ENCODE data around the gene DPP10.

DNA sequence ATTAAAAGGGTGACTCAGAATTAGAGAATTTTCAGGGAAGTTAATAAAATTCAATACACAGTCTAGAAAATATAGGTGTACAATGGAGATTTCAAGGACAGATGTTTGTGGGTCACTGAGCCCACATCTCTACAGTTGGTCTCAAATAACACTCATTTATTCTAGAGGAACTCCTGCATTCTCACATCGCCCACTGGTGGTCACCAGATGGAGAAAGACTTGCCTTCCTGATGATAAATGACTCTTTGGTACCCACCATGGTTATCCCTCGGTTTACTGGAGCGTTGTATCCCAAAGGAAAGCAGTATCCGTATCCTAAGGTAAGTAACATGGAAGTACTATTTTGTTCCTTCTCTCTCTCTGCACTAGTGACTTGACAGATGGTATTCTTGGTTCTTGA lies 1297.1 kb downstream of the DPP10 start:
- TF ChIP-seq POLR2AphosphoS5 (IDR thresholded peaks at IDR 0.05; ENCODE audit: low read depth, low read length), result no peak
- TF ChIP-seq, protein P1, sequence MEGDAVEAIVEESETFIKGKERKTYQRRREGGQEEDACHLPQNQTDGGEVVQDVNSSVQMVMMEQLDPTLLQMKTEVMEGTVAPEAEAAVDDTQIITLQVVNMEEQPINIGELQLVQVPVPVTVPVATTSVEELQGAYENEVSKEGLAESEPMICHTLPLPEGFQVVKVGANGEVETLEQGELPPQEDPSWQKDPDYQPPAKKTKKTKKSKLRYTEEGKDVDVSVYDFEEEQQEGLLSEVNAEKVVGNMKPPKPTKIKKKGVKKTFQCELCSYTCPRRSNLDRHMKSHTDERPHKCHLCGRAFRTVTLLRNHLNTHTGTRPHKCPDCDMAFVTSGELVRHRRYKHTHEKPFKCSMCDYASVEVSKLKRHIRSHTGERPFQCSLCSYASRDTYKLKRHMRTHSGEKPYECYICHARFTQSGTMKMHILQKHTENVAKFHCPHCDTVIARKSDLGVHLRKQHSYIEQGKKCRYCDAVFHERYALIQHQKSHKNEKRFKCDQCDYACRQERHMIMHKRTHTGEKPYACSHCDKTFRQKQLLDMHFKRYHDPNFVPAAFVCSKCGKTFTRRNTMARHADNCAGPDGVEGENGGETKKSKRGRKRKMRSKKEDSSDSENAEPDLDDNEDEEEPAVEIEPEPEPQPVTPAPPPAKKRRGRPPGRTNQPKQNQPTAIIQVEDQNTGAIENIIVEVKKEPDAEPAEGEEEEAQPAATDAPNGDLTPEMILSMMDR (IDR thresholded peaks at IDR 0.05), result no peak
- no peak for TF ChIP-seq TCF7L2 (IDR thresholded peaks at IDR 0.05; ENCODE audit: low read depth, low read length)
